GM19468 (cell line): Measurements from ENCODE around the gene NLRP10.

Experiments
- ATAC-seq: cut with Tn5 transposase; IDR thresholded peaks from one replicate; pipeline ENCODE4 v1.9.1; 2021; ENCODE audit warnings: mild to moderate bottlenecking, moderate library complexity, moderate number of reproducible peaks; ENCODE audit not compliant: unreplicated experiment; ENCODE audit errors: extremely low read depth

The NLRP10 gene

GRCh38 chr11:7977232-7977917 is 12.1 kb upstream of the NLRP10 start:
- ATAC-seq = no peak

- ATAC-seq = no peak
Measured at GRCh38 chr11:7974668-7975067, 9.4 kb upstream of the NLRP10 start.

GRCh38 chr11:7973011-7973410 is 7.8 kb upstream of the NLRP10 start:
- ATAC-seq = no peak

- ATAC-seq = no peak
Measured at GRCh38 chr11:7971846-7972245, 6.6 kb upstream of the NLRP10 start.

- ATAC-seq = no peak
Measured at GRCh38 chr11:7969756-7970646, 4.8 kb upstream of the NLRP10 start.

- no peak for ATAC-seq
Measured at GRCh38 chr11:7968686-7969085, 3.4 kb upstream of the NLRP10 start.

- ATAC-seq = no peak
Measured at GRCh38 chr11:7967826-7968225, 2.6 kb upstream of the NLRP10 start.

GRCh38 chr11:7967097-7967496 is 1.9 kb upstream of the NLRP10 start:
- ATAC-seq = no peak

GRCh38 chr11:7964873-7965272 is 374 bp downstream of the NLRP10 start:
- ATAC-seq = no peak

GRCh38 chr11:7964261-7964660 is 986 bp downstream of the NLRP10 start:
- no peak for ATAC-seq

GRCh38 chr11:7955191-7955590 is 10.1 kb downstream of the NLRP10 start:
- no peak for ATAC-seq

GRCh38 chr11:7949934-7950333 is 15.3 kb downstream of the NLRP10 start:
- ATAC-seq = no peak

- no peak for ATAC-seq
Measured at GRCh38 chr11:7944123-7944522, 21.1 kb downstream of the NLRP10 start.

- ATAC-seq = no peak
Measured at GRCh38 chr11:7941608-7942007, 23.6 kb downstream of the NLRP10 start, which contains the start of gene OR10A3. Gene OR10A3, minus strand, starts transcription at chr11:7941708. Its CDS starts 2,188 bp downstream, at chr11:7939520.

GRCh38 chr11:7941146-7941545 is 24.1 kb downstream of the NLRP10 start:
- ATAC-seq = no peak

GRCh38 chr11:7936615-7937014 is 28.6 kb downstream of the NLRP10 start:
- ATAC-seq = no peak

- no peak for ATAC-seq
Measured at GRCh38 chr11:7931168-7931567, 34.1 kb downstream of the NLRP10 start, which contains the start of gene OR10A6. Gene OR10A6, minus strand, starts transcription at chr11:7931268. Its CDS starts 2,606 bp downstream, at chr11:7928662.

- ATAC-seq = no peak
Measured at GRCh38 chr11:7927635-7928034, 37.6 kb downstream of the NLRP10 start.

- ATAC-seq = no peak
Measured at GRCh38 chr11:7924536-7924935, 40.7 kb downstream of the NLRP10 start.

GRCh38 chr11:7918141-7918540 is 47.1 kb downstream of the NLRP10 start:
- no peak for ATAC-seq
